Measurements from ENCODE around the gene CDK14.

The CDK14 gene

DNA sequence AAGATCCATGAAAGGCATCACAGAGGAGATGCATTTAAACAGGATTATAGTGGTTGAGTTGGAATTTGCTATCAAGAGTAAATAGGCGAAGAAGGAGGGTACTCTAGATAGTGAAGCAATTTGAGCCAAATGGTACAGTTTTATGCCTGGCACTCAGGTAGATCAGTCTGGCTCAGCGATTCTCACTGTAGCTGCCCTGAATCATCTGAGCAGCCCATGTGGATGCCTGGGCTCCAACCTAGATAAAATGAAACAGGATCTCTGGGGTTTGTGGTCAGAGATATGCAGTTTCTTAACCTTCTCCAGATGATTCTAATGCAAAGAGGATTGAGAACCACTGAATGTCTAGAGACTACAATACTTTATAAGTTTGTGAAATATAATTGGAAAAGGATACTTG lies 386.1 kb downstream of the CDK14 start:
- H3K36me3 ChIP-seq (ENCODE audit: insufficient read depth, low read length): no peaks in the 10 kb centered on the region
- H3K9me2 ChIP-seq (replicated peaks; ENCODE audit: low read depth, low read length): no peaks in the 10 kb centered on the region
- no peak for TF ChIP-seq EZH2phosphoT487 (IDR thresholded peaks at IDR 0.05; ENCODE audit: borderline replicate concordance)
- TF ChIP-seq CTCF (conservative IDR thresholded peaks at IDR 0.05; ENCODE audit: low read length): no peak
- H3K27me3 ChIP-seq (ENCODE audit: insufficient read depth, low read length, poor library complexity, severe bottlenecking): no peaks in the 10 kb centered on the region
- no peaks in the 10 kb centered on the region for H3K4me1 ChIP-seq (ENCODE audit: insufficient read depth, low read length, poor library complexity, severe bottlenecking)
- H3K4me2 ChIP-seq (ENCODE audit: low read depth, low read length, poor library complexity, severe bottlenecking): no peak overlapping the region
- no peak overlapping the region for H3K4me3 ChIP-seq (ENCODE audit: low read length, poor library complexity, severe bottlenecking)
- no peaks in the 10 kb centered on the region for H3K79me2 ChIP-seq (ENCODE audit: insufficient read depth, low read length)
- no peak overlapping the region for H2AFZ ChIP-seq (ENCODE audit: low read length)
- no peaks in the 10 kb centered on the region for H4K20me1 ChIP-seq (ENCODE audit: insufficient read depth, low read length, poor library complexity, severe bottlenecking)
- no peaks in the 10 kb centered on the region for H3F3A ChIP-seq (ENCODE audit: low read depth)
- no peaks in the 10 kb centered on the region for H3K9me3 ChIP-seq (ENCODE audit: insufficient read depth, low read depth, low read length)
- no peak overlapping the region for H3K9ac ChIP-seq (ENCODE audit: low read depth, low read length, poor library complexity, severe bottlenecking)

- Histone ChIP-seq H3K9me3 (ENCODE audit: insufficient read depth, low read depth, low read length) (no peaks in the 10 kb centered on the region), H3K9me2 (replicated peaks; ENCODE audit: low read depth, low read length) (no peaks in the 10 kb centered on the region), H3K4me3 (ENCODE audit: low read length, poor library complexity, severe bottlenecking) (no peak overlapping the region), H4K20me1 (ENCODE audit: insufficient read depth, low read length, poor library complexity, severe bottlenecking) (no peaks in the 10 kb centered on the region), H2AFZ (ENCODE audit: low read length) (no peak overlapping the region), H3K79me2 (ENCODE audit: insufficient read depth, low read length) (no peaks in the 10 kb centered on the region), H3K9ac (ENCODE audit: low read depth, low read length, poor library complexity, severe bottlenecking) (no peak overlapping the region), H3K27me3 (ENCODE audit: insufficient read depth, low read length, poor library complexity, severe bottlenecking) (no peaks in the 10 kb centered on the region), H3K4me2 (ENCODE audit: low read depth, low read length, poor library complexity, severe bottlenecking) (no peak overlapping the region), H3K36me3 (ENCODE audit: insufficient read depth, low read length) (no peaks in the 10 kb centered on the region), H3F3A (ENCODE audit: low read depth) (no peaks in the 10 kb centered on the region), H3K4me1 (ENCODE audit: insufficient read depth, low read length, poor library complexity, severe bottlenecking) (no peaks in the 10 kb centered on the region)
- TF ChIP-seq CTCF (conservative IDR thresholded peaks at IDR 0.05; ENCODE audit: low read length) (no peak), EZH2phosphoT487 (IDR thresholded peaks at IDR 0.05; ENCODE audit: borderline replicate concordance) (no peak)
Observed at GRCh38 chr7:90984692-90985091, 388.6 kb downstream of the CDK14 start.

- no peaks in the 10 kb centered on the region for H3K9me2 ChIP-seq (replicated peaks; ENCODE audit: low read depth, low read length)
- TF ChIP-seq EZH2phosphoT487 (IDR thresholded peaks at IDR 0.05; ENCODE audit: borderline replicate concordance): no peak
- no peak for TF ChIP-seq CTCF (conservative IDR thresholded peaks at IDR 0.05; ENCODE audit: low read length)
- no peaks in the 10 kb centered on the region for H4K20me1 ChIP-seq (ENCODE audit: insufficient read depth, low read length, poor library complexity, severe bottlenecking)
- H3K36me3 ChIP-seq (ENCODE audit: insufficient read depth, low read length): no peaks in the 10 kb centered on the region
- H2AFZ ChIP-seq (ENCODE audit: low read length): no peak overlapping the region
- no peak overlapping the region for H3K4me2 ChIP-seq (ENCODE audit: low read depth, low read length, poor library complexity, severe bottlenecking)
- H3F3A ChIP-seq (ENCODE audit: low read depth): no peaks in the 10 kb centered on the region
- no peaks in the 10 kb centered on the region for H3K79me2 ChIP-seq (ENCODE audit: insufficient read depth, low read length)
- no peaks in the 10 kb centered on the region for H3K27me3 ChIP-seq (ENCODE audit: insufficient read depth, low read length, poor library complexity, severe bottlenecking)
- H3K9ac ChIP-seq (ENCODE audit: low read depth, low read length, poor library complexity, severe bottlenecking): no peak overlapping the region
- H3K4me1 ChIP-seq (ENCODE audit: insufficient read depth, low read length, poor library complexity, severe bottlenecking): no peaks in the 10 kb centered on the region
- no peaks in the 10 kb centered on the region for H3K9me3 ChIP-seq (ENCODE audit: insufficient read depth, low read depth, low read length)
- H3K4me3 ChIP-seq (ENCODE audit: low read length, poor library complexity, severe bottlenecking): no peak overlapping the region
Observed at GRCh38 chr7:90988516-90988915, 392.4 kb downstream of the CDK14 start.

All from Loucy (cell line).